ENCODE results near the gene STON2.

DNA sequence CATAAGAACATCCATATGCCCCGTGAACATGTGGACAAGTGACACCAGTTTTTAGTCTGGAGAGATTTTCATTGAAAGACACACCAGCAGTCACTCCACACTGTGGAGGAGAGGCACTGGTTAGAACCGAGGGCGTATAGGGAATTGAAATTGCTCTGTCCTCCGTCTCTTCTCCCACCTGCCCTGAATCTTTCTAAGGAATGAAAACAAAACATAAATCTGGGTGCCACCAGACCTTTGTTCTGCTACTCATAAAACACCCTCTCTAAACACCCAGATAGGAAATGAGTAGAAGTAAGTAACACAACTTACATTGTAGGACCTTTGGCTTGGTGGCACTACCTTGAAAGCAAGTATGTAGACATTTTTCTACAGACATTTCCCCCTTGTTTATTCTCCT is 37.1 kb upstream of the STON2 start:
- TF ChIP-seq CTCF (IDR thresholded peaks at IDR 0.05) (no peak), POLR2A (IDR thresholded peaks at IDR 0.05) (no peak)

Measured in uterus (tissue), 2 donors.